HG03439 (cell line): ENCODE results near the gene FAM20C.

Experiments
- ATAC-seq: cut with Tn5 transposase; IDR thresholded peaks from one replicate; pipeline ENCODE4 v1.9.1; 2021; ENCODE audit warnings: mild to moderate bottlenecking, moderate library complexity; ENCODE audit not compliant: unreplicated experiment

FAM20C gene

DNA sequence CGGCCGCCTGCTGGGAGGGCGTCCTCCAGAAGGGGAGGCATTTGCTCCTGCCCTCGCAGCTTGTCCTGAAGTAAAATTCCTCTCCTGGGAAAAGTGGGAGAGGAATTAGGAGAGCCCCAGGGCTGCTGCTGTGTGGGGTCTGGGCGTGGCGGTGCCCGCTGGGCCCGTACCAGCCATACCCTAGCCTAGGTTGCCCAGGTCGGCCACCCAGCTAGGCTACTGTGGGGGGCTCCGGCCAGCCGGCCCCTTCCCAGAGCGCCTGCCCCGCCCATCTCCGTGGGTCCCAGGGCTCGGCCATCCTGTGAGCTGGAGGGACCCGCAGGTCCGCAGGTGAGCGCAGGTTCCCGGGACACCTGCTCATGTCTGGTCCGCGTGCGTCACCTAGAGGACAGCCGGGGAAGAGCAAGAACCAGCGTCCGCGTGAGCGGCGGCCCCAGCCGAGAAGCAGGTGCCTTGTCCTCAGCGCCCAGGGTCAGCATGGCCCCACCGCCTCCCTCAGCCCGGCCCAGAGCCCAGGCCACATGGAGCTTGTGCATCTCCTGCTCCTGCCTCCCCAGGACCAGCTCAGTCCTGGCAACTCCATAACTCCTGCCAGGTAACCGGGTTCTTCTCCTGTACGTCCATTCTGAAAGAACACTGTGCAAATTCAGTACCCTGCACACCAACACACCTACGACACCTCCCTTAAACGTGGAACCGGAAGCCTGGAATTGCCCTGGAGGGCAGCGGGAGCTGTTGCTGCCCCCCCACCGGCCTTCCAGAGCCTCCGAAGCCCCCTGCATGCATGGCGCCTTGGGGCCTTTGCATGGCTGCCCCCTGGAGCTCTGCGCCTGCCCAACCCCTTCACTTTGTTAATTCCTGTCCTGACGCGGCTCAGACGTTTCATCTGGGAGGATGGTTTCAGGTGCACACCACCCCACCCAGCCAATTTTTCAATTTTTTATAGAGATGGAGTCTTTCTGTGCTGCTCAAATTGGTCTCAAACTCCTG lies 74.8 kb downstream of the FAM20C start:
- no peak for ATAC-seq

DNA sequence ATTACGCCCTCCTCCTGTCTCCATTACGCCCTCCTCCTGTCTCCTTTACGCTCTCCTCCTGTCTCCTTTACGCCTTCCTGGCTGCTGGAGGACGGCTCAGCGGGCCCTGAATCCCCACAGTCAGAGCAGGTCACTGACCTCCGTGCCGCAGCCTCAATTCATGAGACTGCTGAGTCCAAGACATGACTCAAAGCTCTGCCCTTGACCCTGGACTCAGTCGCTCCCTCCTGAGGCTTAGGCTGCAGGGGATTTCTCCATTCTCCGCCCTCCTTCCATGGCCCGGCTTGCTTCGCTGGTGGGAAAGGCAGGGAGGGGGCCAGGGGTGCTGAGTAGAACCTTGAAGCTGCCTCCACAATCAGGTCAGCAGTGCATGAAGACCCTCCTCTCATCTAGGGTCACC lies 76.6 kb downstream of the FAM20C start:
- no peak for ATAC-seq

GRCh38 chr7:269721-270120 lies 77.3 kb downstream of the FAM20C start:
- no peak for ATAC-seq

GRCh38 chr7:270351-270983 lies 78.1 kb downstream of the FAM20C start:
- no peak for ATAC-seq

DNA sequence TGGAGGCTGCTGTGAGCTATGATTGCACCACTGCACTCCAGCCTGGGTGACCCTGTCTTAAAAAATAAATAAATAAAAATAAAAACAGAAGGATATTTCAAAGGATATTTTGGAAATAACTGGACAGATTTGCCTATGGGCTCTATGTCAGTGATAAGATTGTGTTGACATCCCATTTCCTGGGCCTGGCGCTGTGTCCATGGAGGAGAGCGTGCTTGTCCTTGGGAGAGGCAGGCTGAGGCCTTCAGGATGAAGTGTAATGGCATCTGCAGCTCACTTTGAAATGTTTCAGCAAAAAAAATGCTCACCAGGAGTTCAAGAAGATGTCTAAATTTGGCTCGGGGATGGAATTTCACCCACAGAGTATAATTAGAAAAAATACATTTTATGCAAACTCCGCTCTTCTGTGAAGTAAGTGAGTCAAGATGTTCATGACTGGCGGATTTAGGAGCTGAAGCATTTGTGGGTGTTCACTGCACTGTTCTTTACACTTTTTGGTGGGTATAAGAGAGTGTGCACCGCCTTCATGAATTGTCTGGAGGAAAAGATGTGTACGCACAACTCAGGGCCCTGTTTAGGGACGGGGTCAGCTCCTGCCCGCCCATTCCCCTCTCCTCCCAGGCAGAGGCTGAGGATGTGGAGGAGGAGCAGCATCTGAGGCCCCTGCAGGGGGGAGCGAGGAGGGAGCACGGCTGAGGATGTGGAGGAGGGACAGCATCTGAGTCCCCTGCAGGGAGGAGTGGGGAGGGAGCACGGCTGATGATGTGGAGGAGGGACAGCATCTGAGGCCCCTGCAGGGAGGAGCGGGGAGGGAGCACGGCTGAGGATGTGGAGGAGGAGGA lies 79.1 kb downstream of the FAM20C start:
- ATAC-seq: no peak

GRCh38 chr7:272108-272615 lies 79.8 kb downstream of the FAM20C start:
- ATAC-seq: no peak

DNA sequence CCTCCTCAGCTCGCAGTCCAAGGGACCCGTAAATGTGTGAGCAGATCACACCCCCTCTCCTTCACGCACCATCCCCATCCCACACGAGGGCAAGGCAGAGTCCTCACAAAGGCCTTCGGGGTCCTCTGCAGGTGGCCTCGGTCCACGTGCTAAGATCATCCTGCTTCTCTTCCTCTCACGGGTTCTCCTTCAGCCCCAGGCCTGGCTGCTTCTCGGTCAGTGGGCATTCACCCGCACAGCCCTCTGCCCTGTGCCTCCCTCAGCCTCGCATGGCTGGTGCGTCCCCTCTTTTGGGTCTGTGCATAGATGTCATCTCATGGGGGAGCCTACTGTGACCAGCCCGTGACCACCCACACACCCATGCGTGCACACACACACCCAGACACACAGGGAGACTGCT lies 80.3 kb downstream of the FAM20C start:
- ATAC-seq: no peak

DNA sequence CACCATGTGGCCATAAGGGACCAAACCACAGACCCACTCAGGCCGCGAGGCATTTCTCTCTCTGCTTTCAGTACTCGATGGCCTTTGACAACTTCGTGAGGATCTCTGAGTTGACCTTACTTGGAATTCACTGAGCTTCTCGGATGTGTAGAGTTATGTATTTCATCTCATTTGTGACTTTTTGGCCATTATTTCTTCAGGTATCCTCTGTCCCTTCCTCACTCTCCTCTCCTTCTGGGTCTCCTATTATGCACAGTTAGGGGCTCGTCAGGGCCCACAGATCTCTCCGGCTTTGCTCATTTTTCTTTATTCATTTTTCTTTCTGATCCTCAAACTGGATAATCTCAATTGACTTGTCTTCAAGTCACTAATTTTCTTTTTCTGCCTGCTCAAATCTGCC lies 81.0 kb downstream of the FAM20C start:
- no peak for ATAC-seq

GRCh38 chr7:274266-274665 lies 81.9 kb downstream of the FAM20C start:
- no peak for ATAC-seq

DNA sequence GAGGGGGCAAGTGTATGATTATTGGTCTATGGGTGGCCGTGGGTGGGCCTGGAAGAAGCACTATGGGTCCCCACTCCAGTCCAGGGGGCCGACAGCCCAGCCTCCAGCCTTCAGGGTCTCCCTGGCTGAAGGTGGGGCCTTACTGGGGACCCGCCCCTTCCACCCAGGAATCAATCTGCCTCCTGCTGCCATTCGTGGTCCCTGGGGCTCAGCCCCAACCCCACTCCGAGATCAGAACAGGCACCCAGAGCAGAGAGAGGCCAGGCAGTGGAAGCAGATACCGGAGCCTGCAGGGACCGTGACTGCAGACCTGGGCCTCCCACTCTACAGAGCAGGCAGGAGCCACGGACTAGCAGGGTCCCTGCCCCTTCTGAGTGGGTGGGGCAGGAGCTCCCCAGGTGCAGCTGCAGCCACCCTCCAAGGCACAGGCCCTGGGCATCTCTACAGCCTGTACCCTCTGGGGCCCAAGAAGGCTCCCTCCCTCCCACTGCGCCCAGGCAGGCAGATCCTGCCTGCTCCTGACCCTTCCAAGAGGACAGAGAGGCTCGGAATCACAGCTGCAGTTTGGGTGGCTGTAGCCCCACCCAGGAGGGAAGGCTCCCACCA lies 84.0 kb downstream of the FAM20C start:
- no peak for ATAC-seq

- no peak for ATAC-seq
These were observed 84.9 kb downstream of the FAM20C start for GRCh38 chr7:277228-277627.

DNA sequence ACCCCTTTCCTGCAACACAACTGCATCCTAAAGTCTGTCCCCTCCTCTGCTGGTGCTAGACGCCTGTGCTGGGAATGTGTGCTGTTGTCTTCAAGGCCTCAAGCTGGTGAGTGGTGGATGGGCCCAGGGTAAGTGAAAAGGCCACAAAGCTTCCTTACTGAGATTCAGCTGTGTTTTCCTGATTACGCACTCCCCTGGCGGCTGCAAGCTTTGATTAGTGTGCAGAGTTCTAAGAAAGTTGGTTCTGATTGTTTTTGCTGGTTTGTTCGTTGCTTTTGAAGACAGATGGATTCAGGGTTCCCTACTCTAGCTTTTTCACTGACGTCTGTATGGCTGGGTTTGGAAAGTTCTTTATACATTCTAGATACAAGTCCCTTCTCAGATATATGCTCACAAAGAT lies 85.7 kb downstream of the FAM20C start:
- no peak for ATAC-seq

DNA sequence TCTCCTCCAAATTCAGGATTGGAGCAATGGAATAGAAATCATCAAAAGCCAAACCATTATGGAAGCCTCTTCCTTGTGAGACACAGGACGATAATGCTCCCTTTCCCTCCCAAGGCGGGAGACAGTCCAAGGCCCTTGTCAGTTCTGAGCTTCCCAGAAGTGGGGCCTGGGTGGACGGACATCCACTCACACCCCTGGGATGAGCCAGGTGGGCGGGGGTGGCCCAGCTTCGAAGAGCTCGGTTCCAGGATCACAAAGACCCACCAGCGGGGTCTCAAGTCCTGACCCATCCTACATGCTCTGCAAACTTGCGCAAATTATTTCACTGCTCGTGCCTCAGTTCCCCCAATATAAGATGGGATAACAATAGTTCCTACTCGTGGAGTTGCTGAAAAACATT lies 87.5 kb downstream of the FAM20C start:
- no peak for ATAC-seq

DNA sequence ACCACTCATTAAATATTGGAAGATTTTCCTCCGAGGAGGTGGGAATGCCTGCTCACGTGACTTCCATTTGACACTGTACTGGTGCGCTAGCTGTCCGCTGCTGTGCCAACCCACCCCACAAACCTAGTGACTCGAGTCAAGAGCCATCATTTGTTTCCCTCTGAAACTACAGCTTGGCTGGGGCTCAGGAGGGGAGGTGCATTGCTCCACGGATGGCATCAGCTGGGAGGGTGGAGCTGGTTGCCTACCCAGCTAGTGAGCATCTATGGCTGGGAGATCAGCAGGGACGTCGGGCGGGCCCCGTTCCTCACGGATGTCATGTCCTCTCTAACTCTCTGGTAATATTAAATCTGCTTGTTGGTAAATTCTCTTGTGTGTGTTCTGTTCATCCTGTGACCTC lies 88.1 kb downstream of the FAM20C start:
- ATAC-seq: no peak

DNA sequence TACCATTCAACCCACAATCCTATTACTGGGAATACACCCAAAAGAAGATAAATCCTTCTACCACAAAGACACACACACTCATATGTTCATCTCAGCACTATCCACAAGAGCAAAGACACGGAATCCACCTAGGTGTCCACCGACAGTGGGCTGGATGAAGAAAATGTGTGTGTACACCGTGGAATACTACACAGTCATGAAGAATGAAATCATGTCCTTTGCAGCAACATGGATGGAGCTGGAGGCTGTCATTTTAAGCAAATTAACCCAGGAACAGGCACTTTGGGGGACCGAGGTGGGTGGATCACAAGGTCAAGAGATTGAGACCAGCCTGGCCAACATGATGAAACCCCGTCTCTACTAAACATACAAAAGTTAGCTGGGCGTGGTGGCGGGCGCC lies 89.3 kb downstream of the FAM20C start:
- ATAC-seq: no peak

GRCh38 chr7:282621-283020 lies 90.2 kb downstream of the FAM20C start:
- no peak for ATAC-seq

GRCh38 chr7:284762-285722 lies 92.7 kb downstream of the FAM20C start:
- ATAC-seq: no peak

GRCh38 chr7:285731-286130 lies 93.4 kb downstream of the FAM20C start:
- no peak for ATAC-seq

DNA sequence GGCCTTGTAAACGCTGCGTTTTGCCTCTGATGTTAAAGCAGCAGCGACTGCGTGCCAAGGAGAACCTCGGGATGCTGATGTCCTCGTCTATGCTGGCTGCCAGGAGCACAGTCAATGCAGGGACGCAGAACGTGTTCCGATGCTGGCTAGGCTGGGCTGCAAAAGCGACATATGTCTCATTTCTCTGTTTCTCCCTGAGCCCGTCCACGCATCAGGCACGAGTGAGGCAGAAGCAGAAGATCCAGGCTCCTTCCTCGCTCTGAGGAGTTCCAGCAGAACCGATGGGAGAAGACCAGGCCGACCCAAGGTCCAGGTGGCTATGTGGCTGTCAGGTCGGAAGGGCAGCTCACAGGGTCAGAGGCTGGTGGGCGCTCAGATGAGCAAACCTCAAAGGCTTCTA lies 93.9 kb downstream of the FAM20C start:
- ATAC-seq: no peak

- ATAC-seq: no peak
These were observed 96.3 kb downstream of the FAM20C start for GRCh38 chr7:288671-289101.
